WTC11 (cell line): ENCODE results near the gene FANCD2OS. TPM values are rescaled to one million over a fixed set of nuclear protein-coding genes. Genes with fewer than 3 reads are reported as not detected.

Experiments
- ATAC-seq: fragments of 200-7000 bp; cut with Tn5 transposase; 2 replicates; pipeline ENCODE4 v1.10.0; 2021; ENCODE audit warnings: mild to moderate bottlenecking, moderate library complexity
- CTCF ChIA-PET: fragments of 300-600 bp; sonication (Branson Sonifier 250); formaldehyde crosslinking; loops from one replicate; lab custom pipeline; 2021; ENCODE audit warnings: antibody characterized with exemption; lab: Charles Lee
- POLR2A ChIA-PET: fragments of 350-600 bp; sonication (Branson Sonifier 250); formaldehyde crosslinking; loops from one replicate; lab custom pipeline; 2021; ENCODE audit warnings: antibody characterized with exemption; lab: Charles Lee
- DNase-seq: peaks from one replicate; pipeline ENCODE4 v3.0.0; 2021; ENCODE audit warnings: low spot score
- H3K27ac Mint-ChIP-seq: 2 replicates; pipeline ENCODE4 v1.8.0; 2021; ENCODE audit warnings: mixed read lengths
- H3K27me3 Mint-ChIP-seq: 2 replicates; pipeline ENCODE4 v1.8.0; 2021; ENCODE audit warnings: low read depth, mild to moderate bottlenecking, moderate library complexity, mixed read lengths
- H3K36me3 Mint-ChIP-seq: 2 replicates; pipeline ENCODE4 v1.8.0; 2021; ENCODE audit warnings: mixed read lengths
- H3K4me1 Mint-ChIP-seq: 2 replicates; pipeline ENCODE4 v1.8.0; 2022; ENCODE audit warnings: mixed read lengths
- H3K4me3 Mint-ChIP-seq: 2 replicates; pipeline ENCODE4 v1.8.0; 2021; ENCODE audit warnings: mild to moderate bottlenecking, moderate library complexity, mixed read lengths
- H3K9me3 Mint-ChIP-seq: 2 replicates; pipeline ENCODE4 v1.8.0; 2021; ENCODE audit warnings: mixed read lengths
- AFF4 ChIP-seq: sonication (generic); formaldehyde crosslinking; IDR thresholded peaks from 2 replicates; pipeline ENCODE4 v1.8.1; 2023; ENCODE audit warnings: mild to moderate bottlenecking, missing genetic modification reagents, borderline replicate concordance
- CREM ChIP-seq: sonication (generic); formaldehyde crosslinking; IDR thresholded peaks from 2 replicates; pipeline ENCODE4 v1.8.1; 2022; ENCODE audit warnings: mild to moderate bottlenecking, missing genetic modification reagents, moderate library complexity
- CTCF ChIP-seq: fragments of 200-600 bp; IDR thresholded peaks from 2 replicates; pipeline ENCODE4 v1.8.0; 2022; ENCODE audit warnings: antibody characterized with exemption
- EMX1 ChIP-seq: fragments of 250-450 bp; sonication (Bioruptor Pico); IDR thresholded peaks from 2 replicates; pipeline ENCODE4 v1.8.0; 2021; ENCODE audit warnings: mild to moderate bottlenecking
- GABPB1 ChIP-seq: sonication (generic); formaldehyde crosslinking; IDR thresholded peaks from 2 replicates; pipeline ENCODE4 v1.8.1; 2023; ENCODE audit warnings: mild to moderate bottlenecking, missing genetic modification reagents
- GRHL2 ChIP-seq: fragments of 250-450 bp; sonication (Bioruptor Pico); IDR thresholded peaks from 2 replicates; pipeline ENCODE4 v1.8.0; 2022; ENCODE audit warnings: mild to moderate bottlenecking, moderate library complexity; ENCODE audit not compliant: insufficient replicate concordance, severe bottlenecking
- GTF2I ChIP-seq: fragments of 250-450 bp; sonication (Bioruptor Pico); conservative IDR thresholded peaks from 2 replicates; pipeline ENCODE4 v1.4.0; 2021; ENCODE audit warnings: mild to moderate bottlenecking
- HMGXB4 ChIP-seq: sonication (generic); formaldehyde crosslinking; IDR thresholded peaks from 2 replicates; pipeline ENCODE4 v1.8.1; 2023; ENCODE audit warnings: mild to moderate bottlenecking, moderate library complexity, missing genetic modification reagents
- NFYB ChIP-seq: sonication (generic); formaldehyde crosslinking; conservative IDR thresholded peaks from 2 replicates; pipeline ENCODE4 v1.8.0; 2022; ENCODE audit warnings: low read depth, missing genetic modification reagents
- NR2C2 ChIP-seq: sonication (generic); formaldehyde crosslinking; IDR thresholded peaks from 2 replicates; pipeline ENCODE4 v1.8.0; 2022; ENCODE audit warnings: mild to moderate bottlenecking, missing genetic modification reagents
- OVOL2 ChIP-seq: fragments of 250-450 bp; sonication (Bioruptor Pico); IDR thresholded peaks from 2 replicates; pipeline ENCODE4 v1.9.0; 2021; ENCODE audit warnings: mild to moderate bottlenecking, borderline replicate concordance
- RELA ChIP-seq: sonication (generic); formaldehyde crosslinking; IDR thresholded peaks from 2 replicates; pipeline ENCODE4 v1.8.1; 2022; ENCODE audit warnings: missing genetic modification reagents, mild to moderate bottlenecking, borderline replicate concordance
- SMAD4 ChIP-seq: sonication (generic); formaldehyde crosslinking; IDR thresholded peaks from 2 replicates; pipeline ENCODE4 v1.8.0; 2022; ENCODE audit warnings: mild to moderate bottlenecking, missing genetic modification reagents
- SOX15 ChIP-seq: fragments of 250-450 bp; sonication (Bioruptor Pico); IDR thresholded peaks from 2 replicates; pipeline ENCODE4 v1.9.0; 2021; ENCODE audit warnings: mild to moderate bottlenecking
- USF2 ChIP-seq: sonication (generic); formaldehyde crosslinking; IDR thresholded peaks from 2 replicates; pipeline ENCODE4 v1.8.1; 2023; ENCODE audit warnings: mild to moderate bottlenecking, missing genetic modification reagents, moderate library complexity
- ZNF121 ChIP-seq: sonication (generic); formaldehyde crosslinking; IDR thresholded peaks from 2 replicates; pipeline ENCODE4 v1.8.0; 2023; ENCODE audit warnings: missing genetic modification reagents
- ZNF671 ChIP-seq: fragments of 250-450 bp; sonication (Bioruptor Pico); IDR thresholded peaks from 2 replicates; pipeline ENCODE4 v1.8.0; 2021; ENCODE audit warnings: mild to moderate bottlenecking
- total RNA-seq: library from RNA; stranded (reverse); gene quantifications from 3 replicates; pipeline ENCODE4 v1.2.3, GENCODE V29; 2021
- TF ChIP-seq, protein P1 (sequence below): sonication (generic); formaldehyde crosslinking; IDR thresholded peaks from 2 replicates; pipeline ENCODE4 v1.8.0; 2022; ENCODE audit warnings: mild to moderate bottlenecking, missing genetic modification reagents
- TF ChIP-seq, protein P2 (sequence below): sonication (generic); formaldehyde crosslinking; IDR thresholded peaks from 2 replicates; pipeline ENCODE4 v1.8.1; 2022; ENCODE audit warnings: missing genetic modification reagents, borderline replicate concordance
- TF ChIP-seq, protein P3 (sequence below): sonication (generic); formaldehyde crosslinking; IDR thresholded peaks from 2 replicates; pipeline ENCODE4 v1.8.0; 2022; ENCODE audit warnings: mild to moderate bottlenecking, missing genetic modification reagents
- TF ChIP-seq, protein P4 (sequence below): fragments of 250-450 bp; sonication (Bioruptor Pico); conservative IDR thresholded peaks from 2 replicates; pipeline ENCODE4 v1.9.0; 2021; ENCODE audit warnings: mild to moderate bottlenecking

FANCD2OS gene
- total RNA-seq, 1 experiment from 2014 or later, result not detected

DNA sequence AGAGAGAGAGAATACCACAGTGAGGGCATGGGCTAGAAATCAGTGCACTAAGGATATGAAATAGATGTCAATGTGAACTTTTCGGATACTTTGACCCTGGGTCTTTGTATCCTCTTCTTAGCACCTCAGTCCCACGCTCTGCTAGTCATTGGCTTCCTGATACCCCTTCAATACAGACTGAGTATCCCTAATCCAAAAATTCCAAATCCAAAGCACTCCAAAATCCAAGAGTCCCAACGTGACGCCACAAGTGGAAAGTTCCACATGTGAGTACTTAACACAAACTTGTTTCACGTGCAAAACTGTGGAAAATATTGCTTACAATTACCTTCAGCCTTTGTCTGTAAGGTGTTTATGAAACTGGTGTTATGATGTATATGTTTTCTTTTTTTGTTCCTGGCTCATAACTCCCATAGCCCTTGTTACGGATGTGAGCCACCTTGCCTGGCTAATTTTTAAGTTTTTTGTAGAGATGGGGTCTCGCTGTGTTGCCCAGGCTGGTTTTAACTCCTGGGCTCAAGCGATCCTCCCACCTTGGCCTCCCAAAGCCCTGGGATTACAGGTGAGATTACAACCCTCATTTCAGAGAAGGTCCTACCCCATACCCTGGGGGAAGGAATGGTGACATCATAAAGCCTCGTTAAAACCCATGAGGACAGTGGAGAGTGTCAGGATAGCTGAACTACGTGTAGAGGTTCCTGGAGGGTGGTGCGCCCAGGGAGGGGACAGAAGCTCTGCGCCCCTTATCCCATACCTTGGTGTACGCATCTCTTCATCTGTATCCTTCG, 46.5 kb upstream of the FANCD2OS start:
- Mint-ChIP-seq H3K4me1 (no peaks in the 10 kb centered on the region), H3K9me3 (no peaks in the 10 kb centered on the region), H3K27ac (no peak overlapping the region), H3K27me3 (no peaks in the 10 kb centered on the region), H3K36me3 (peaks cover 31% of the 10 kb centered on the region), H3K4me3 (no peak overlapping the region)
- no peak for DNase-seq
- CTCF ChIA-PET, result no interaction called here
- ATAC-seq, result no peak; the same call in 1 of the 2 replicates
- TF ChIP-seq EMX1 (CRISPR knock-in tag) (0 out of 2 replicates have a peak, but pooled peaks have one; percentile 56), GABPB1 (CRISPR knock-in tag) (no peak), HMGXB4 (no peak), ZNF671 (CRISPR knock-in tag) (no peak), CREM (CRISPR knock-in tag) (no peak), ZNF121 (CRISPR knock-in tag) (peak; percentile 60), AFF4 (CRISPR knock-in tag) (no peak), RELA (CRISPR knock-in tag) (no peak), OVOL2 (CRISPR knock-in tag) (no peak), NFYB (CRISPR knock-in tag) (no peak), CTCF (no peak), SMAD4 (CRISPR knock-in tag) (no peak), NR2C2 (CRISPR knock-in tag) (no peak), SOX15 (no peak), GTF2I (CRISPR knock-in tag) (no peak), GRHL2 (no peak), USF2 (CRISPR knock-in tag) (no peak)
- TF ChIP-seq, protein P1, sequence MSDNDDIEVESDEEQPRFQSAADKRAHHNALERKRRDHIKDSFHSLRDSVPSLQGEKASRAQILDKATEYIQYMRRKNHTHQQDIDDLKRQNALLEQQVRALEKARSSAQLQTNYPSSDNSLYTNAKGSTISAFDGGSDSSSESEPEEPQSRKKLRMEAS (CRISPR knock-in tag), result no peak
- TF ChIP-seq, protein P2, sequence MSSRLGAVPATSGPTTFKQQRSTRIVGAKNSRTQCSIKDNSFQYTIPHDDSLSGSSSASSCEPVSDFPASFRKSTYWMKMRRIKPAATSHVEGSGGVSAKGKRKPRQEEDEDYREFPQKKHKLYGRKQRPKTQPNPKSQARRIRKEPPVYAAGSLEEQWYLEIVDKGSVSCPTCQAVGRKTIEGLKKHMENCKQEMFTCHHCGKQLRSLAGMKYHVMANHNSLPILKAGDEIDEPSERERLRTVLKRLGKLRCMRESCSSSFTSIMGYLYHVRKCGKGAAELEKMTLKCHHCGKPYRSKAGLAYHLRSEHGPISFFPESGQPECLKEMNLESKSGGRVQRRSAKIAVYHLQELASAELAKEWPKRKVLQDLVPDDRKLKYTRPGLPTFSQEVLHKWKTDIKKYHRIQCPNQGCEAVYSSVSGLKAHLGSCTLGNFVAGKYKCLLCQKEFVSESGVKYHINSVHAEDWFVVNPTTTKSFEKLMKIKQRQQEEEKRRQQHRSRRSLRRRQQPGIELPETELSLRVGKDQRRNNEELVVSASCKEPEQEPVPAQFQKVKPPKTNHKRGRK (CRISPR knock-in tag), result no peak
- TF ChIP-seq, protein P3, sequence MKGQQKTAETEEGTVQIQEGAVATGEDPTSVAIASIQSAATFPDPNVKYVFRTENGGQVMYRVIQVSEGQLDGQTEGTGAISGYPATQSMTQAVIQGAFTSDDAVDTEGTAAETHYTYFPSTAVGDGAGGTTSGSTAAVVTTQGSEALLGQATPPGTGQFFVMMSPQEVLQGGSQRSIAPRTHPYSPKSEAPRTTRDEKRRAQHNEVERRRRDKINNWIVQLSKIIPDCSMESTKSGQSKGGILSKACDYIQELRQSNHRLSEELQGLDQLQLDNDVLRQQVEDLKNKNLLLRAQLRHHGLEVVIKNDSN (CRISPR knock-in tag), result no peak
- TF ChIP-seq, protein P4, sequence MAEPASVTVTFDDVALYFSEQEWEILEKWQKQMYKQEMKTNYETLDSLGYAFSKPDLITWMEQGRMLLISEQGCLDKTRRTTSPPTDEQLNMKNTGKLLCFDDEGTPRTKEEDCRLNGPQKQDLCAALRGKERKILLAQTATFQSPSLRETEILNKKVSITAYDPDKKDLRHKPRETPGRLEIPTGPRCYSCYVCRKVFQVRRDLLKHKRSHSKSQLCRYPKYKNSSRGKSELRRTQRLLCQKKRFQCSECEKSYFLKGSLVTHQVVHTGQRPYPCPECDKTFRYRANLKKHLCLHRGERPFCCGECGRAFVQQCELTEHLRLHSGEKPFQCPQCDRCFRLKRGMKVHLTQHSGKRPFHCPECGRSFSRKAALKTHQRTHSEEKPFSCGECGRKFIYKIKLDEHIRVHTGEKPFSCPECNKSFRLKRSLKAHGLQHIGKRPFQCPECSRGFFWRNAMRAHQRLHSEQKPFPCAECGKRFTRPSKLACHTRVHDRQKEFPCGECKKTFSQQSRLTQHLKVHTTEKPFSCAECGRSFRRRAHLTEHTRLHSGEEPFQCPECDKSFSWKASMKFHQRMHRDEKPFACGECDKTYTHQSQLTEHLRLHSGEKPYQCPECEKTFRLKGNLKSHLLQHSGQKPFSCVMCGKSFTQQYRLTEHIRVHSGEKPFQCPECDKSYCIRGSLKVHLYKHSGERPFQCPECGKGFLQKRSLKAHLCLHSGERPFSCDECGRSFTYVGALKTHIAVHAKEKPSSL (CRISPR knock-in tag), result 0 out of 2 replicates have a peak, but pooled peaks have one; percentile 5
- POLR2A ChIA-PET, result interaction anchor here (0.6 kb wide), 3 partner anchors 72 to 417 kb away, joined by 3 read pairs; no protein-coding TSS in a partner anchor
